HT-29 (cell line): ENCODE data around the gene IGLL5. TPM values are rescaled to one million over a fixed set of nuclear protein-coding genes. Genes with fewer than 3 reads are reported as not detected.
"Not testable (repeated sequence)": the region's sequence is repeated elsewhere in the genome, so short reads cannot be mapped to it uniquely, and the experiment has no call there.

Experiments used
- DNase-seq: peaks from one replicate; pipeline ENCODE4 v3.0.0-alpha.2; 2015; ENCODE audit warnings: low spot score
- total RNA-seq: library from RNA; depleted of rRNA; stranded (reverse); fragments of >200 nt; shearing (Covaris generic); gene quantifications from 2 replicates; pipeline ENCODE4 v1.2.3, GENCODE V29; 2014

IGLL5 gene
- total RNA-seq, 1 experiment from 2014 or later, result not detected

DNA sequence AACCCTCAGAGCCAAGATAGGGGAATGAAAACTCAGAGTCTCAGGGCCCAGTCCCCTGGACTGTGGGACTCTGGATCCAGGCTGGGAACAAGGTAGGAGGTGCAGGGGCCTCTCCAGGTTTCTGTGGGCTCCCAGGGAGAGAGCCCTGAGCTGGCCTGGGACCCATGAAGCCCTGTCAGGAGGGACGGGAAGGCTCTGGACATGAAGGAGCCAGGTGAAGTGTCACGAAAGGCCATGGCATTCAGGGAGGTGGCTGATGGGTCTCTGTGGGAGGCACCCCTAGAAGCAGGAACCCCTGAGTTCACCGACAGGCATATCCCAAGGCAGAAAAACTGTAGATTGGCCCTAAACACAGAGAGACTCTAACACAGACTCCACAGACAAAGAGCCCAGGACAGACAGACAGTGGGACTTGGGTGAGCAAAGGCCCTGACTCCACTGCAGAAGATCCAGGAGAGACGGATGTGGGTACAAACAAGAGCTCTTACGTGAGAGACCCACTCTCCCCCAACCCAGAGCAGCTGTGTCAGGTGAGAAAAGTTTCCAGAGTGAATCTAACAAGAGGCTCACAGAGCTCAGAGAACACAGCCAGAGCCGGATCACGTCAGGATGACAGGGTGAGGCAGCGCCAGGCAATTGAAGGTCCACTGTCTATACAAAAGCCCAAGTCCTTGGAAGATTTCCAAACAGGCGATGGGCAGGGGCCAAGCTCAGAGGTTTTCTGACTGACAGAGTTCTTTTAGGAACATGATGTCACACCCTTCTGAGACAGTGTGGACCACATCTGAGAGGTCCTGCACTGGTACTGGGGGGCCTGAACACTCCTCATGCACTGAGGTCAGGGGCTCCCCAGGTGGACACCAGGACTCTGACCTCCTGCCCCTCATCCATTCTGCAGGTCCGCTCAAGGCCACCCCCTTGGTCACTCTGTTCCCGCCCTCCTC is 27.4 kb downstream of the IGLL5 start:
- no peak for DNase-seq

DNA sequence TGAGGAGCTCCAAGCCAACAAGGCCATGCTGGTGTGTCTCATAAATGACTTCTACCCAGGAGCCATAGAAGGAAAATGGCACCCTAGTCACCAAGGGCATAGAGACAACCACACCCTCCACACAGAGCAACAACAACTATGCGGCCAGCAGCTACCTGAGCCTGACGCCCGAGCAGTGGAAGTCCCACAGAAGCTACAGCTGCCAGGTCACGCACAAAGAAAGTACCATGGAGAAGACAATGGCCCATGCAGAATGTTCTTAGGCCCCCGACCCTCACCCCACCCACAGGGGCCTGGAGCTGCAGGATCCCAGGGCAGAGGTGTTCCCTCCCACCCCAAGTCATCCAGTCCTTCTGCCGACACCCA is 28.0 kb downstream of the IGLL5 start:
- DNase-seq, result no peak

- DNase-seq, result no peak
These were observed 28.8 kb downstream of the IGLL5 start for GRCh38 chr22:22916215-22916951.

DNA sequence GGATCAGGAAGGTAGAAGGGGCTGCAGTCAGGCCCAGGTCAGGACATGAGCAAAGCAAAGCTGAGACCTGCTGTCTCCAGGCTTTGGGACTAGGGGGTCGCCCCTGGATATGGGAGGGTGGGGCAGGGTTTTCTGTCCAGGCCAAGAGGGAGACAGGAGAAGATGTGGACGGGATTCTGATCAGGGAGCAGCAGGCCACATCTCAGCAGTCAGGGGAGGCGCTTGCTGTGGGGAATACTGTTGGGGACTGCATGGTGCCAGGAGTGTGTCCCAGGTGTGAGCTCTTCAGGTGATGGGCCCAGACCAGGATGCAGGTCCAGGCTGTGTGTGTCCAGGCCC is 29.3 kb downstream of the IGLL5 start:
- no peak for DNase-seq

- no peak for DNase-seq
These were observed 29.8 kb downstream of the IGLL5 start for GRCh38 chr22:22917377-22917776.

DNA sequence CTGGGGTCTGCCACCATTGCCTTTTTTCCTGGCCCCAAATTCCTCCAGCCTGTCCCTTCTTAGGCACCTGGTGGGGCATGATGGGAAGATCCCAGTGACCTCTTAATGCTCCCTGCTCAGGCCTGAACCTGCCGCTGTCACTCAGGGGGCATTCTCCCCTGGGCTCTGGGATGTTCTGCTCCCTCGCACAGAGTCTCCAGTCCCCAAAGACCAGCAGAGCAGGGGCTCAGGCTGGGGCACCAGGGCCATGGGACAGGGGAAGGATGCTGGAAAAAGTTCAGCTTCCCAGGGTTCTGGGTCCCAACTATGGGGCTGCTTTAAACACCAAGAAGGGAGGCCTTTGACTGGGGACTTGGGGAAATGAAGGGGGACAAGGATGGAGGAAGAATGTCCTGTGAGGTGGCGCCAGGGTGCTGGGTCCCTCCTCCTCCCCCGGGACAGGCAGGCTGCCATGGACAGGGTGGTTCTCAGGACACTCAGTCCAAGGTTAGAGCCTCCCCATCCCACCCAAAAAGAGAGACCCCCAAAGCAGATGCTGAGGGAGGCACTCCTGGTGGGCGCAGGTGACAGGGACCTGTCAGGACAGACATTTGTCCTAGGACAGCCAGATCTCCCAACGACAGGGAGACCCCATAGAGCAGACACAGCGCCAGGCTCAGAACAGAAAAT is 30.8 kb downstream of the IGLL5 start:
- DNase-seq, result no peak

DNA sequence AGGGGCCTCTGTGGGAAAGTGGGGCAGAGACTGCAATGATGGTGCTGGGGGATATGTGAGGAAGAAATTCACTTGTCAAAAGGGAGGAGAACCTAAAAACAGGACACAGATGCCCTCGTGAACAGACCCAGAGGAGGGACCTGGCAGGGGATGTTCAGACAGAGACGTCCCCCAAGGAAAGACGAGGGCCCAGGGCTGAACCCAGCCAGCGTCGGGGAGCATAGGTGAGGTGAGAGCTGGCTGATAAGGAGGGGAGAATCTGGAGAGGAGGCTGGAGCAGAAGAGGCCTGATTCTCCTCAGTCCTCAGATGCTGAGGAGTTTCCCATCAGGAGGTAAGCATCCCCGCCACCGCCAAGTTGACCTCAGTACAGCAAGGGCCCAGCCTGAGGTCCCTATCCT is 31.4 kb downstream of the IGLL5 start:
- DNase-seq, result no peak

DNA sequence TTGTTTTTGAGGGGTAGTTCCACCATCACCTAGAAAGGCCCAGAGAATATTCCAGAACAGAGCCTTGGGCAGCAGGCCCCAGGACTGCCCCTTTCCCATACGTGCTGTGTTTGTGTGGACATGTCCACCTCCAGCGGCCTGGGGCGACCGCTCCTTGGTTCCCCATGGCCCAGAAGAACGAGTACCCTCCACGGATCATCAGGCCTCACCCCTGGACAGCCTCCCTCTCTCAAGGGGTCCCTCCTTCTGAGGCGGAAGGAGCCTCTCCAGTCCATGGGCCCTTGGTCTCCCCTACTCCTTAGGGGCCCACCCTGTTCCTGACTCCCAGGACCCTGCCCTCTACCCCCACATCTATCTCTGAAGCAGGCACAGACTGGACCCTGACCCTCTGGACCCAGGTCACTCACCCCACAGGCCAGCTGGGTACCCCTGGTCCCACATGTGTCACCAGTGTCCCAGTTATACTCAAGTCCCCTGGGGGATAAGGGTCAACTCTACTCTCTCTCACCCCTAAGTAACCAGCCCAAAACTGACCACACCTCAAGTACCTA is 32.6 kb downstream of the IGLL5 start:
- DNase-seq, result no peak

GRCh38 chr22:22920910-22921550 is 33.4 kb downstream of the IGLL5 start:
- no peak for DNase-seq

GRCh38 chr22:22921575-22921974 is 34.0 kb downstream of the IGLL5 start:
- no peak for DNase-seq

DNA sequence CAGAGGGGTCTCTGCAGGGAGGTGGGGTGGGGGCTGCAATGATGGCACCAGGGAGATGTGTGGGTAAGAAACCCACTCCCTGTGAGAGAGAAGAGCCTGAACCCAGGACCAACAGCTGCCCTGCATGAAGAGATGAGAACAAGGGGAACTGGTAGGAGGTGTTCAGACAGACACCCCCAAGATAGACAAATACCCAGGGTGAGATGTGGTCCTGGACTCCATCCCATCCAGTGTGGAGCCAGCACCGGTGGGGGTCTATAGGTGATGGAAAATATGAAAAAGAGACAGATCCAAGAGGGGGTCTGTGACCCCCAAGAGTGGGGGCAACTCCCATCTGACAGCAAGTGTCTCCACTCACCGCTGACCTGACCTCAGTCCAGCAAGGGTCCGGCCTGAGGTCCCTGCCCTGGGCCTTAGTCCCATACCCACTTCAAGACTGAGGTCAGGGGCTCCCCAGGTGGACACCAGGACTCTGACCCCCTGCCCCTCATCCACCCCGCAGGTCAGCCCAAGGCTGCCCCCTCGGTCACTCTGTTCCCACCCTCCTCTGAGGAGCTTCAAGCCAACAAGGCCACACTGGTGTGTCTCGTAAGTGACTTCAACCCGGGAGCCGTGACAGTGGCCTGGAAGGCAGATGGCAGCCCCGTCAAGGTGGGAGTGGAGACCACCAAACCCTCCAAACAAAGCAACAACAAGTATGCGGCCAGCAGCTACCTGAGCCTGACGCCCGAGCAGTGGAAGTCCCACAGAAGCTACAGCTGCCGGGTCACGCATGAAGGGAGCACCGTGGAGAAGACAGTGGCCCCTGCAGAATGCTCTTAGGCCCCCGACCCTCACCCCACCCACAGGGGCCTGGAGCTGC is 34.7 kb downstream of the IGLL5 start:
- DNase-seq, result not testable (repeated sequence)

- no peak for DNase-seq
These were observed 35.3 kb downstream of the IGLL5 start for GRCh38 chr22:22922954-22923319.

GRCh38 chr22:22923379-22923778 is 35.8 kb downstream of the IGLL5 start:
- no peak for DNase-seq

DNA sequence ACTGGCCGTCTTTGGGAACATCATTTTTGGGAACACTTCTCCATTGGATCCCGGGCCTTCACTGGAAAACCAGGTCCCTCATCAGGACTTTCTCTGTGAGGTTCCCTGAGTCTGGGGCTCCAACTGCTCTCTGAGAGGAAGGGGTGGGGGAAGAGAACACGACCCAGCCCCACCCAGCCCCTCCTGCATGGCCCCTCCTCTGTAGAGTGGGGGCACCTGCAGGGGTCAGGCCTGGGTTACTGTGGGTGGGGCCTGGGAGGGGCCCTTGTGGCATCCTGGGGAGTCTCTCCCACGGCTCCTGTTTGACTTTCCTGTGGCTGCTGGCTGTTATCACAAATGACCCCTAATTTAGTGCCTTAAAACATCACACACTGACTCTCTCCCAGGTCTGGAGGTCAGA is 36.3 kb downstream of the IGLL5 start:
- DNase-seq, result no peak

- DNase-seq, result no peak
These were observed 36.9 kb downstream of the IGLL5 start for GRCh38 chr22:22924369-22925145.

DNA sequence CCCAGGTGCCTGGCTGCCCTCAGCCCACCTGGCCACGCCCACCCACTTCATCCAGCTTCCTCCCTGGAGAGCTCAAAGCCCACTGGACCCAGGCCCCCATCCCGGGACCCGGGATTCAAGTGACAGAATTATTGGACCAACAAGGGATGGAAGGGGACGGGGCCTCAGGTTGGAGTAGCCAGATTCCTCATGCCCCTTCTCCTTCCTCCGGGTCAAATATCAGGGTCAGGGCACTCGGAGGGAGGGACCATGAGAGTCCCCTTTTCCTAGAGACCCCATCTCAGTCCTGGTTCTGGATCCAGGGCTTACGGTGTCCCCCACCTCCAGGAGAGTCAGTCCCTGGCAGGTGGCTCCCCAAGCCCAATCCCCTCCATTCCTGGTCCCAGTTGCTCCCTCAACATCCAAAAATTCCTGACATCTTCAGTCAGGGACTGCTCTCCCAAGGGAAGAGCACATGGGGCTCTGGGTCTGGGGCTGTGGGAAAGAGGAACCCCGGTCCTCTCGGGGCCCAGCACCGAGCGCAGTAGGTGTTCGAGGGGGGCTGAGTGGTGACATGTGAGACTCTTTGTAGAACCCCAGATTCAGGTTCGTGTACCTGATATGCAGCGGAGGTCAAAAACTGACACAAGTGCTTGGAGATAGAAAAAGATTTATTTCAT is 37.7 kb downstream of the IGLL5 start:
- no peak for DNase-seq

GRCh38 chr22:22925805-22926369 is 38.3 kb downstream of the IGLL5 start:
- no peak for DNase-seq

GRCh38 chr22:22926370-22927195 is 39.0 kb downstream of the IGLL5 start:
- no peak for DNase-seq
